IgD-negative memory B cell (primary cell): ENCODE measurements around the gene PRSS53. TPM values are rescaled to one million over a fixed set of nuclear protein-coding genes. Genes with fewer than 3 reads are reported as not detected.

Experiments
- polyA plus RNA-seq: library from polyadenylated mRNA; unstranded; fragments of 300-500 nt; fragmentation: Illumina TruSeq; gene quantifications from one replicate; pipeline ENCODE4 v1.2.3, GENCODE V29; 2021

Gene PRSS53
- polyA plus RNA-seq, 1 donor from 2014 or later = 0.83 TPM

Other genes with a start within 250 kb of the PRSS53 start
- gene BCL7C, start 194.9 kb downstream of the PRSS53 start, polyA plus RNA-seq = 45.0 TPM
- not detected for gene CTF1, start 192.3 kb downstream of the PRSS53 start, polyA plus RNA-seq
- 0.26 TPM for gene FBXL19, start 165.4 kb downstream of the PRSS53 start, polyA plus RNA-seq
- gene ORAI3, start 139.9 kb downstream of the PRSS53 start, polyA plus RNA-seq = 68.8 TPM
- 3.0 TPM for gene SETD1A, start 131.2 kb downstream of the PRSS53 start, polyA plus RNA-seq
- not detected for gene HSD3B7, start 103.7 kb downstream of the PRSS53 start, polyA plus RNA-seq
- 0.18 TPM for gene STX1B, start 78.3 kb downstream of the PRSS53 start, polyA plus RNA-seq
- gene STX4, start 55.4 kb downstream of the PRSS53 start, polyA plus RNA-seq = 30.3 TPM
- gene ZNF668, start 14.7 kb downstream of the PRSS53 start, polyA plus RNA-seq = 10.6 TPM
- 9.3 TPM for gene ZNF646, start 14.5 kb downstream of the PRSS53 start, polyA plus RNA-seq
- gene VKORC1, start 5.9 kb upstream of the PRSS53 start, polyA plus RNA-seq = 90.7 TPM
- gene BCKDK, start 19.4 kb upstream of the PRSS53 start, polyA plus RNA-seq = 38.2 TPM
- 69.5 TPM for gene KAT8, start 28.7 kb upstream of the PRSS53 start, polyA plus RNA-seq
- not detected for gene PRSS8, start 46.8 kb upstream of the PRSS53 start, polyA plus RNA-seq
- 1.4 TPM for gene PRSS36, start 61.1 kb upstream of the PRSS53 start, polyA plus RNA-seq
- gene FUS, start 91.2 kb upstream of the PRSS53 start, polyA plus RNA-seq = 167 TPM
- 130 TPM for gene PYCARD, start 113.8 kb upstream of the PRSS53 start, polyA plus RNA-seq
- not detected for gene TRIM72, start 125.2 kb upstream of the PRSS53 start, polyA plus RNA-seq
- not detected for gene PYDC1, start 128.2 kb upstream of the PRSS53 start, polyA plus RNA-seq
- gene ITGAM, start 171.0 kb upstream of the PRSS53 start, polyA plus RNA-seq = 23.2 TPM